GM23338 (cell line): ENCODE data around the gene WDR37. TPM values are rescaled to one million over a fixed set of nuclear protein-coding genes. Genes with fewer than 3 reads are reported as not detected.

Experiments
- ATAC-seq: fragments of 200-7000 bp; cut with Tn5 transposase; 3 replicates; pipeline ENCODE4 v1.9.1; 2020
- DNase-seq: peaks from one replicate; pipeline ENCODE4 v3.0.0-alpha.2; 2015; ENCODE audit warnings: low spot score
- H2AFZ ChIP-seq: fragments of 200-600 bp; sonication (generic); 2 replicates; pipeline ENCODE4 v1.8.0; 2016; ENCODE audit warnings: antibody characterized with exemption, mild to moderate bottlenecking, moderate library complexity
- H3F3A ChIP-seq: fragments of 200-600 bp; sonication (generic); replicated peaks from 2 replicates; pipeline ENCODE4 v1.8.0; 2017; ENCODE audit warnings: antibody characterized with exemption, mixed run types, low read depth
- H3K27ac ChIP-seq: fragments of 200-600 bp; sonication (generic); 2 replicates; pipeline ENCODE4 v1.6.1; 2016; ENCODE audit warnings: low read depth
- H3K27me3 ChIP-seq: fragments of 200-600 bp; sonication (generic); 2 replicates; pipeline ENCODE4 v1.8.0; 2016; ENCODE audit warnings: mild to moderate bottlenecking, mixed run types, moderate library complexity; ENCODE audit not compliant: insufficient read depth
- H3K36me3 ChIP-seq: fragments of 200-600 bp; sonication (generic); 2 replicates; pipeline ENCODE4 v1.8.0; 2016; ENCODE audit warnings: mild to moderate bottlenecking; ENCODE audit not compliant: insufficient read depth
- H3K4me1 ChIP-seq: fragments of 200-600 bp; sonication (generic); 2 replicates; pipeline ENCODE4 v1.8.0; 2016; ENCODE audit warnings: mild to moderate bottlenecking, moderate library complexity; ENCODE audit not compliant: insufficient read depth
- H3K4me2 ChIP-seq: fragments of 200-600 bp; sonication (generic); 2 replicates; pipeline ENCODE4 v1.7.1; 2017; ENCODE audit warnings: mixed run types
- H3K4me3 ChIP-seq: fragments of 200-600 bp; sonication (generic); 2 replicates; pipeline ENCODE4 v1.6.1; 2016; ENCODE audit warnings: mixed run types
- H3K79me2 ChIP-seq: fragments of 200-600 bp; sonication (generic); replicated peaks from 2 replicates; pipeline ENCODE4 v1.8.0; 2017; ENCODE audit warnings: mild to moderate bottlenecking; ENCODE audit not compliant: insufficient read depth
- H3K9me2 ChIP-seq: fragments of 200-600 bp; sonication (generic); 2 replicates; pipeline ENCODE4 v1.8.0; 2017; ENCODE audit not compliant: insufficient read depth
- H4K20me1 ChIP-seq: fragments of 200-600 bp; sonication (generic); replicated peaks from 2 replicates; pipeline ENCODE4 v1.8.0; 2017; ENCODE audit warnings: mild to moderate bottlenecking; ENCODE audit not compliant: insufficient read depth
- H3K27ac Mint-ChIP-seq: 2 replicates; pipeline ENCODE4 v1.8.0; 2020; ENCODE audit warnings: inconsistent platforms, mild to moderate bottlenecking, moderate library complexity, mixed read lengths
- H3K27me3 Mint-ChIP-seq: 3 replicates; pipeline ENCODE4 v1.8.0; 2022; ENCODE audit warnings: low read depth, mild to moderate bottlenecking, moderate library complexity, mixed read lengths, inconsistent platforms; ENCODE audit not compliant: insufficient read depth, poor library complexity
- H3K36me3 Mint-ChIP-seq: 3 replicates; pipeline ENCODE4 v1.8.0; 2021; ENCODE audit warnings: low read depth, mild to moderate bottlenecking, inconsistent platforms, moderate library complexity, mixed read lengths
- H3K4me1 Mint-ChIP-seq: 3 replicates; pipeline ENCODE4 v1.8.0; 2020; ENCODE audit warnings: mild to moderate bottlenecking, inconsistent platforms, mixed read lengths
- H3K4me3 Mint-ChIP-seq: 3 replicates; pipeline ENCODE4 v1.8.0; 2021; ENCODE audit warnings: moderate library complexity, mild to moderate bottlenecking, inconsistent platforms, mixed read lengths
- H3K9me3 Mint-ChIP-seq: 3 replicates; pipeline ENCODE4 v1.8.0; 2020; ENCODE audit warnings: moderate library complexity, mild to moderate bottlenecking, inconsistent platforms, mixed read lengths
- CREB1 ChIP-seq: fragments of 250-450 bp; sonication (Bioruptor Pico); IDR thresholded peaks from 2 replicates; pipeline ENCODE4 v1.5.0; 2020; ENCODE audit warnings: low read depth, mild to moderate bottlenecking, moderate library complexity
- CTCF ChIP-seq, 2 experiments: fragments of 200-600 bp in 1 of 2; sonication (generic) in 1 of 2; conservative IDR thresholded peaks; 2 replicates each; pipeline versions ENCODE4 v1.5.1 to v1.6.1; 2016 to 2017; ENCODE audit warnings: antibody characterized with exemption in 2 of 2, low read depth in 2 of 2, mild to moderate bottlenecking in 2 of 2, moderate library complexity in 1 of 2
- polyA plus RNA-seq: library from polyadenylated mRNA; unstranded; fragments of >200 nt; fragmentation: Nextera tagmentation; extraction: Ambion mirVana; gene quantifications from 2 replicates; pipeline ENCODE4 v1.2.1, GENCODE V29; 2016
- total RNA-seq: library from RNA; depleted of rRNA; stranded (reverse); fragments of >200 nt; shearing (Covaris generic); gene quantifications from 2 replicates; pipeline ENCODE4 v1.2.3, GENCODE V29; 2014
- TF ChIP-seq, protein P1 (sequence below): fragments of 250-450 bp; sonication (Bioruptor Pico); IDR thresholded peaks from 2 replicates; pipeline ENCODE4 v1.5.0; 2020; ENCODE audit warnings: mild to moderate bottlenecking, moderate library complexity

Gene WDR37
- total and polyA plus RNA-seq, 2 experiments from 2014 or later = 6.0 to 10.2 TPM

DNA sequence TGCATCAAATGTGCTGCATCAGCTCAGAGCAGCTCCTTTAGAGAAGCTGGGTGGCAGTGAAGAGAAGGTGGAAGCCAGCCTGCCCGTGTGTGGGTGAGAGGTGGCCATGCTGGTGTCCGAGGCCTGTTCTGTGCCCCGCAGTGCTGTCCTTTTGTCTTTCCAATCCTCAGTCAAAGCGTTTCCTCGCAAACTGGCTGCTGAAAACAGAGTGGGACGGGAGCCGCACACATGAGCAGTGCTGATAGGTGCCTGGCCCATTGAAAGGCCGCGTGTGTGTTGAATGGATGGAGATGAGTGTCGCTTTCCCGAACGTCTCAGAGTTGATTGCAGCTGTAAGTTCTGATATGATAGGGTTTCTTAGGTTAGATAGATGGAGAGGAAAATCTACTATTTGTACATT, 39.3 kb downstream of the WDR37 start:
- Histone ChIP-seq H3K4me2 (no peak overlapping the region), H3K79me2 (no peaks in the 10 kb centered on the region), H3K4me1 (no peaks in the 10 kb centered on the region), H4K20me1 (no peaks in the 10 kb centered on the region), H3K36me3 (peaks cover 4% of the 10 kb centered on the region; the same call in 1 of the 2 replicates), H3F3A (no peaks in the 10 kb centered on the region), H3K9me2 (no peaks in the 10 kb centered on the region), H3K27me3 (no peaks in the 10 kb centered on the region), H3K27ac (no peak overlapping the region), H3K4me3 (no peak overlapping the region), H2AFZ (no peak overlapping the region)
- no peaks in the 10 kb centered on the region for H3K9me3 Mint-ChIP-seq
- no peak overlapping the region for H3K27ac Mint-ChIP-seq
- ATAC-seq (no peak), DNase-seq (no peak)
- TF ChIP-seq, protein P1, sequence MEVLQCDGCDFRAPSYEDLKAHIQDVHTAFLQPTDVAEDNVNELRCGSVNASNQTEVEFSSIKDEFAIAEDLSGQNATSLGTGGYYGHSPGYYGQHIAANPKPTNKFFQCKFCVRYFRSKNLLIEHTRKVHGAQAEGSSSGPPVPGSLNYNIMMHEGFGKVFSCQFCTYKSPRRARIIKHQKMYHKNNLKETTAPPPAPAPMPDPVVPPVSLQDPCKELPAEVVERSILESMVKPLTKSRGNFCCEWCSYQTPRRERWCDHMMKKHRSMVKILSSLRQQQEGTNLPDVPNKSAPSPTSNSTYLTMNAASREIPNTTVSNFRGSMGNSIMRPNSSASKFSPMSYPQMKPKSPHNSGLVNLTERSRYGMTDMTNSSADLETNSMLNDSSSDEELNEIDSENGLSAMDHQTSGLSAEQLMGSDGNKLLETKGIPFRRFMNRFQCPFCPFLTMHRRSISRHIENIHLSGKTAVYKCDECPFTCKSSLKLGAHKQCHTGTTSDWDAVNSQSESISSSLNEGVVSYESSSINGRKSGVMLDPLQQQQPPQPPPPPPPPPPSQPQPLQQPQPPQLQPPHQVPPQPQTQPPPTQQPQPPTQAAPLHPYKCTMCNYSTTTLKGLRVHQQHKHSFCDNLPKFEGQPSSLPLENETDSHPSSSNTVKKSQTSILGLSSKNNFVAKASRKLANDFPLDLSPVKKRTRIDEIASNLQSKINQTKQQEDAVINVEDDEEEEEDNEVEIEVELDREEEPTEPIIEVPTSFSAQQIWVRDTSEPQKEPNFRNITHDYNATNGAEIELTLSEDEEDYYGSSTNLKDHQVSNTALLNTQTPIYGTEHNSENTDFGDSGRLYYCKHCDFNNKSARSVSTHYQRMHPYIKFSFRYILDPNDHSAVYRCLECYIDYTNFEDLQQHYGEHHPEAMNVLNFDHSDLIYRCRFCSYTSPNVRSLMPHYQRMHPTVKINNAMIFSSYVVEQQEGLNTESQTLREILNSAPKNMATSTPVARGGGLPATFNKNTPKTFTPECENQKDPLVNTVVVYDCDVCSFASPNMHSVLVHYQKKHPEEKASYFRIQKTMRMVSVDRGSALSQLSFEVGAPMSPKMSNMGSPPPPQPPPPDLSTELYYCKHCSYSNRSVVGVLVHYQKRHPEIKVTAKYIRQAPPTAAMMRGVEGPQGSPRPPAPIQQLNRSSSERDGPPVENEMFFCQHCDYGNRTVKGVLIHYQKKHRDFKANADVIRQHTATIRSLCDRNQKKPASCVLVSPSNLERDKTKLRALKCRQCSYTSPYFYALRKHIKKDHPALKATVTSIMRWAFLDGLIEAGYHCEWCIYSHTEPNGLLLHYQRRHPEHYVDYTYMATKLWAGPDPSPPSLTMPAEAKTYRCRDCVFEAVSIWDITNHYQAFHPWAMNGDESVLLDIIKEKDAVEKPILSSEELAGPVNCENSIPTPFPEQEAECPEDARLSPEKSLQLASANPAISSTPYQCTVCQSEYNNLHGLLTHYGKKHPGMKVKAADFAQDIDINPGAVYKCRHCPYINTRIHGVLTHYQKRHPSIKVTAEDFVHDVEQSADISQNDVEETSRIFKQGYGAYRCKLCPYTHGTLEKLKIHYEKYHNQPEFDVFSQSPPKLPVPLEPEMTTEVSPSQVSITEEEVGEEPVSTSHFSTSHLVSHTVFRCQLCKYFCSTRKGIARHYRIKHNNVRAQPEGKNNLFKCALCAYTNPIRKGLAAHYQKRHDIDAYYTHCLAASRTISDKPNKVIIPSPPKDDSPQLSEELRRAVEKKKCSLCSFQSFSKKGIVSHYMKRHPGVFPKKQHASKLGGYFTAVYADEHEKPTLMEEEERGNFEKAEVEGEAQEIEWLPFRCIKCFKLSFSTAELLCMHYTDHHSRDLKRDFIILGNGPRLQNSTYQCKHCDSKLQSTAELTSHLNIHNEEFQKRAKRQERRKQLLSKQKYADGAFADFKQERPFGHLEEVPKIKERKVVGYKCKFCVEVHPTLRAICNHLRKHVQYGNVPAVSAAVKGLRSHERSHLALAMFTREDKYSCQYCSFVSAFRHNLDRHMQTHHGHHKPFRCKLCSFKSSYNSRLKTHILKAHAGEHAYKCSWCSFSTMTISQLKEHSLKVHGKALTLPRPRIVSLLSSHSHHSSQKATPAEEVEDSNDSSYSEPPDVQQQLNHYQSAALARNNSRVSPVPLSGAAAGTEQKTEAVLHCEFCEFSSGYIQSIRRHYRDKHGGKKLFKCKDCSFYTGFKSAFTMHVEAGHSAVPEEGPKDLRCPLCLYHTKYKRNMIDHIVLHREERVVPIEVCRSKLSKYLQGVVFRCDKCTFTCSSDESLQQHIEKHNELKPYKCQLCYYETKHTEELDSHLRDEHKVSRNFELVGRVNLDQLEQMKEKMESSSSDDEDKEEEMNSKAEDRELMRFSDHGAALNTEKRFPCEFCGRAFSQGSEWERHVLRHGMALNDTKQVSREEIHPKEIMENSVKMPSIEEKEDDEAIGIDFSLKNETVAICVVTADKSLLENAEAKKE = no peak
- TF ChIP-seq CREB1 (CRISPR knock-in tag) (no peak), CTCF (conservative IDR thresholded peaks at IDR 0.05; ENCODE audit: low read depth in 2 of 2) (no peak)
- H3K27me3 Mint-ChIP-seq = no peaks in the 10 kb centered on the region
- no peaks in the 10 kb centered on the region; the same call in 2 of the 3 replicates for H3K4me1 Mint-ChIP-seq
- peaks cover 11% of the 10 kb centered on the region; the same call in 2 of the 3 replicates for H3K36me3 Mint-ChIP-seq
- no peak overlapping the region for H3K4me3 Mint-ChIP-seq
